HG03135 (cell line): Measurements from ENCODE around the gene PCDHA5.
"Not testable (repeated sequence)": the region's sequence is repeated elsewhere in the genome, so short reads cannot be mapped to it uniquely, and the experiment has no call there.

Source experiments
- ATAC-seq: cut with Tn5 transposase; IDR thresholded peaks from one replicate; pipeline ENCODE4 v1.9.1; 2021; ENCODE audit warnings: mild to moderate bottlenecking, moderate library complexity; ENCODE audit not compliant: unreplicated experiment

Gene PCDHA5

DNA sequence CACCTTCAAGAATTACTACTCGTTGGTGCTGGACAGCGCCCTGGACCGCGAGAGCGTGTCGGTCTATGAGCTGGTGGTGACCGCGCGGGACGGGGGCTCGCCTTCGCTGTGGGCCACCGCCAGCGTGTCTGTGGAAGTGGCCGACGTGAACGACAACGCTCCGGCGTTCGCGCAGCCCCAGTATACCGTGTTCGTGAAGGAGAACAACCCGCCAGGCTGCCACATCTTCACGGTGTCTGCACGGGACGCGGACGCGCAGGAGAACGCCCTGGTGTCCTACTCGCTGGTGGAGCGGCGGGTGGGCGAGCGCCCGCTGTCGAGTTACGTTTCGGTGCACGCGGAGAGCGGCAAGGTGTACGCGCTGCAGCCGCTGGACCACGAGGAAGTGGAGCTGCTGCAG lies 1.6 kb downstream of the PCDHA5 start:
- not testable (repeated sequence) for ATAC-seq

DNA sequence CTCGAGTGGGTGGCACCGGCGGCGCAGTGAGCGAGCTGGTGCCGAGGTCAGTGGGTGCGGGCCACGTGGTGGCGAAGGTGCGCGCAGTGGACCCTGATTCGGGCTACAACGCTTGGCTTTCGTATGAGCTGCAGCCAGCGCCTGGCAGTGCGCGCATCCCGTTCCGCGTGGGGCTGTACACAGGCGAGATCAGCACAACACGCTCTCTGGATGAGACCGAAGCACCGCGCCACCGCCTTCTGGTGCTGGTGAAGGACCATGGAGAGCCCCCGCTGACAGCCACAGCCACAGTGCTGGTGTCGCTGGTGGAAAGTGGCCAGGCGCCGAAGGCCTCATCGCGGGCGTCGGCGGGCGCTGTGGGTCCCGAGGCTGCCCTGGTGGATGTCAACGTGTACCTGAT lies 2.1 kb downstream of the PCDHA5 start:
- no peak for ATAC-seq

DNA sequence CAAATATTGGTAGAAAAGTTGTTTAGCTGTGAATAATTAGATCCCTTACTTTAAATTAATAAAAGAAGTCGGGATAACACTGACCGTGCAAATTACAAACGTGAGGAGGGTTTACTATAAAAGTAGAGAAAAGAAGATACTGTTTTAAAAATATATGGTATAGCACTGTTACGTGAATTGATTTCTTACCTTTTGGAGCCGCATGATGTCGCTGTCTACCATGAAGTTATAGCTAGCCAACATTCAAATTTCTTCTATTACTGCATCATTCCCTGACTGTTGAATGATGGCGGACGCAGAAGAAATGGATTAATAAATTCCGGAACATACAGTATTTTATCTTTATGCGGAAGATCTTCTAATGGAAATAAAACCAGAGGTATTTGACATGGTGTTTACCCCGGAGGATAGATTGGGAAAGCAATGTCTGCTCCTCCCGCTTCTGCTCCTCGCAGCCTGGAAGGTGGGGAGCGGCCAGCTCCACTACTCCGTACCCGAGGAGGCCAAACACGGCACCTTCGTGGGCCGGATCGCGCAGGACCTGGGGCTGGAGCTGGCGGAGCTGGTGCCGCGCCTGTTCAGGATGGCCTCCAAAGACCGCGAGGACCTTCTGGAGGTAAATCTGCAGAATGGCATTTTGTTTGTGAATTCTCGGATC lies 6.4 kb downstream of the PCDHA5 start, which contains the start of gene PCDHA6:
TSS of gene PCDHA6 (plus strand) at position 257 of the 658 bp plus-strand sequence. CDS start at position 389, 132 bp downstream.
- no peak for ATAC-seq

DNA sequence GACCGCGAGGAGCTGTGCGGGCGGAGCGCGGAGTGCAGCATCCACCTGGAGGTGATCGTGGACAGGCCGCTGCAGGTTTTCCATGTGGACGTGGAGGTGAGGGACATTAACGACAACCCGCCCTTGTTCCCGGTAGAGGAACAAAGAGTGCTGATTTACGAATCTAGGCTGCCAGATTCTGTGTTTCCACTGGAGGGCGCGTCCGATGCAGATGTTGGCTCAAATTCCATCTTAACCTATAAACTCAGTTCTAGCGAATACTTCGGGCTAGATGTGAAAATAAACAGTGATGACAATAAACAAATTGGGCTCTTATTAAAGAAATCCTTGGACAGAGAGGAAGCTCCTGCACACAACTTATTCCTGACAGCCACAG lies 6.9 kb downstream of the PCDHA5 start:
- ATAC-seq = no peak

DNA sequence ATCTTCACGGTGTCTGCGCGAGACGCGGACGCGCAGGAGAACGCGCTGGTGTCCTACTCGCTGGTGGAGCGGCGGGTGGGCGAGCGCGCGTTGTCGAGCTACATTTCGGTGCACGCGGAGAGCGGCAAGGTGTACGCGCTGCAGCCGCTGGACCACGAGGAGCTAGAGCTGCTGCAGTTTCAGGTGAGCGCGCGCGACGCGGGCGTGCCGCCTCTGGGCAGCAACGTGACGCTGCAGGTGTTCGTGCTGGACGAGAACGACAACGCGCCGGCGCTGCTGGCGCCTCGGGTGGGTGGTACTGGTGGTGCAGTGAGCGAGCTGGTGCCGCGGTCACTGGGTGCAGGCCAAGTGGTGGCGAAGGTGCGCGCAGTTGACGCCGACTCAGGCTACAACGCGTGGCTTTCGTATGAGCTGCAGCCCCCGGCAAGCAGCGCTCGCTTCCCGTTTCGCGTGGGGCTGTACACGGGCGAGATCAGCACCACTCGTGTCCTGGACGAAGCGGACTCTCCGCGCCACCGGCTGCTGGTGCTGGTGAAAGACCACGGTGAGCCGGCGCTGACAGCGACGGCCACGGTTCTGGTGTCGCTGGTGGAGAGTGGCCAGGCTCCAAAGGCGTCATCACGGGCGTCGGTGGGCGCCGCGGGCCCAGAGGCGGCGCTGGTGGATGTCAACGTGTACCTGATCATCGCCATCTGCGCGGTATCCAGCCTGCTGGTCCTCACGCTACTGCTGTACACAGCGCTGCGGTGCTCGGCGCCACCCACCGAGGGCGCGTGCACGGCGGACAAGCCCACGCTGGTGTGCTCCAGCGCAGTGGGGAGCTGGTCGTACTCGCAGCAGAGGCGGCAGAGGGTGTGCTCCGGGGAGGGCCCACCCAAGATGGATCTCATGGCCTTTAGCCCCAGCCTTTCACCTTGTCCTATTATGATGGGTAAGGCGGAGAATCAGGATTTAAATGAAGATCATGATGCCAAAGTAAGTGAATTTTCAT lies 8.4 kb downstream of the PCDHA5 start:
- ATAC-seq = not testable (repeated sequence)

DNA sequence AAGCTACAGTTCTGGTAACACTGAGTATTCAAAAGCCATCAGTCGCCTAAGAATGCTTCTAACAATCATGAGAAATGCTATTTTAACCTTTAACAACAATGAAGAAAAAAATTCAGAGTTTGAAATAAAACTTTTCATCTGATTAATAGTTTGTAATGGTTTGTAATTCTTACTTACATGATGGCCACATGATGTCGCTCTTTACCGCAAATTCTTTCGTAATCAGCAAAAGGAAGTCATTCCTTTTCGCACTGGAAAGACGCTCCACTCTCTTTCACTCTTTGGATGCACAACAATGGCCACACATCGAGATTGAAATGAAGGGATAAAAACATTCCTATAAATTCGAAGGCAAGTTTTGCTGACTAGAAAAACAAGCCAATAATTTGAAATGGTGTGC lies 12.6 kb downstream of the PCDHA5 start, which contains the start of gene PCDHA7:
TSS of gene PCDHA7 (plus strand) at position 277 of the 400 bp plus-strand sequence. CDS start at position 392, 115 bp downstream.
- no peak for ATAC-seq

DNA sequence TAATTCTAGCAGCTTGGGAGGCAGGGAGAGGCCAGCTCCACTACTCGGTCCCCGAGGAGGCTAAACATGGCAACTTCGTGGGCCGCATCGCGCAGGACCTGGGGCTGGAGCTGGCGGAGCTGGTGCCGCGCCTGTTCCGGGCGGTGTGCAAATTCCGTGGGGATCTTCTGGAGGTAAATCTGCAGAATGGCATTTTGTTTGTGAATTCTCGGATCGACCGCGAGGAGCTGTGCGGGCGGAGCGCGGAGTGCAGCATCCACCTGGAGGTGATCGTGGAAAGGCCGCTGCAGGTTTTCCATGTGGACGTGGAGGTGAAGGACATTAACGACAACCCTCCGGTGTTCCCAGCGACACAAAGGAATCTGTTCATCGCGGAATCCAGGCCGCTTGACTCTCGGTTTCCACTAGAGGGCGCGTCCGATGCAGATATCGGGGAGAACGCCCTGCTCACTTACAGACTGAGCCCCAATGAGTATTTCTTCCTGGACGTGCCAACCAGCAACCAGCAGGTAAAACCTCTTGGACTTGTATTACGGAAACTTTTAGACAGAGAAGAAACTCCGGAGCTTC lies 13.1 kb downstream of the PCDHA5 start:
- not testable (repeated sequence) for ATAC-seq

DNA sequence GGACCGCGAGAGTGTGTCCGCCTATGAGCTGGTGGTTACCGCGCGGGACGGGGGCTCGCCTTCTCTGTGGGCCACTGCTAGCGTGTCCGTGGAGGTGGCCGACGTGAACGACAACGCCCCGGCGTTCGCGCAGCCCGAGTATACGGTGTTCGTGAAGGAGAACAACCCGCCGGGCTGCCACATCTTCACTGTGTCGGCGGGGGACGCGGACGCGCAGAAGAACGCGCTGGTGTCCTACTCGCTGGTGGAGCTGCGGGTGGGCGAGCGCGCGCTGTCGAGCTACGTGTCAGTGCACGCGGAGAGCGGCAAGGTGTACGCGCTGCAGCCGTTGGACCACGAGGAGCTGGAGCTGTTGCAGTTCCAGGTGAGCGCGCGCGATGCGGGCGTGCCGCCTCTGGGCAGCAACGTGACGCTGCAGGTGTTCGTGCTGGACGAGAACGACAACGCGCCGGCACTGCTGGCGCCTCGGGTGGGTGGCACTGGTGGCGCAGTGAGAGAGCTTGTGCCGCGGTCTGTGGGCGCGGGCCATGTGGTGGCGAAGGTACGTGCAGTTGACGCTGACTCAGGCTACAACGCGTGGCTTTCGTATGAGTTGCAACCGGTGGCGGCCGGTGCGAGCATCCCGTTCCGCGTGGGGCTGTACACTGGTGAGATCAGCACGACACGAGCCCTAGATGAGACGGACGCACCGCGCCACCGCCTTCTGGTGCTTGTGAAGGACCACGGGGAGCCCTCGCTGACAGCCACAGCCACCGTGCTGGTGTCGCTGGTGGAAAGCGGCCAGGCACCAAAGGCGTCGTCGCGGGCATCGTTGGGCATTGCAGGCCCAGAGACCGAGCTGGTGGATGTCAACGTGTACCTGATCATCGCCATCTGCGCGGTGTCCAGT lies 14.5 kb downstream of the PCDHA5 start:
- ATAC-seq = no peak

DNA sequence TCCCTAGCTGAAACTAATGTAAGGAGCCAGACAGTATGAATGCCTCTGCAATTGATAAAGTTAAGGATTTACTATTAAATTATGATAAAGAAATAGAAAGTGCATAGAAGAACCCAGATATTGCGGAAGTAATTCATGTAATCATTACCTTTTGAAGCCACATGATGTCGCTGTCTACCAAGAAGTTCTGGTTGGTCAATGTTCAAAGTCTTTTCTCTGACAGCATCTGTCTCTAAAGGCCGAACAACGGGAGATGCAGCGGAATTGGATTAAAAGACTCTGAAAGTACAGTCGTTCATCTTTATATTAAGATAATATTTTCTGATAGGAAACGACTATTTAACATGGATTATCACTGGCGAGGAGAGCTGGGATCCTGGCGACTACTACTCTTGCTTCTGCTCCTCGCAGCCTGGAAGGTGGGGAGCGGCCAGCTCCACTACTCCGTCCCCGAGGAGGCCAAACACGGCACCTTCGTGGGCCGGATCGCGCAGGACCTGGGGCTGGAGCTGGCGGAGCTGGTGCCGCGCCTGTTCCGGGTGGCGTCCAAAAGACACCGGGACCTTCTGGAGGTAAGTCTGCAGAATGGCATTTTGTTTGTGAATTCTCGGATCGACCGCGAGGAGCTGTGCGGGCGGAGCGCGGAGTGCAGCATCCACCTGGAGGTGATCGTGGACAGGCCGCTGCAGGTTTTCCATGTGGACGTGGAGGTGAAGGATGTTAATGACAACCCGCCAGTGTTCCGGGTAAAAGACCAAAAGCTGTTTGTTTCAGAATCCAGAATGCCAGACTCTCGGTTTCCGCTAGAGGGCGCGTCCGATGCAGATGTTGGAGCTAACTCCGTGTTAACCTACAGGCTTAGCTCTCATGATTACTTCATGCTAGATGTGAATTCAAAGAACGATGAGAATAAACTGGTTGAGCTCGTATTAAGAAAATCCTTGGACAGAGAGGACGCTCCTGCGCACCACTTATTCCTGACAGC lies 19.9 kb downstream of the PCDHA5 start, which contains the start of gene PCDHA8:
TSS of gene PCDHA8 (plus strand) at position 210 of the 985 bp plus-strand sequence. CDS start at position 345, 135 bp downstream.
- ATAC-seq = no peak

DNA sequence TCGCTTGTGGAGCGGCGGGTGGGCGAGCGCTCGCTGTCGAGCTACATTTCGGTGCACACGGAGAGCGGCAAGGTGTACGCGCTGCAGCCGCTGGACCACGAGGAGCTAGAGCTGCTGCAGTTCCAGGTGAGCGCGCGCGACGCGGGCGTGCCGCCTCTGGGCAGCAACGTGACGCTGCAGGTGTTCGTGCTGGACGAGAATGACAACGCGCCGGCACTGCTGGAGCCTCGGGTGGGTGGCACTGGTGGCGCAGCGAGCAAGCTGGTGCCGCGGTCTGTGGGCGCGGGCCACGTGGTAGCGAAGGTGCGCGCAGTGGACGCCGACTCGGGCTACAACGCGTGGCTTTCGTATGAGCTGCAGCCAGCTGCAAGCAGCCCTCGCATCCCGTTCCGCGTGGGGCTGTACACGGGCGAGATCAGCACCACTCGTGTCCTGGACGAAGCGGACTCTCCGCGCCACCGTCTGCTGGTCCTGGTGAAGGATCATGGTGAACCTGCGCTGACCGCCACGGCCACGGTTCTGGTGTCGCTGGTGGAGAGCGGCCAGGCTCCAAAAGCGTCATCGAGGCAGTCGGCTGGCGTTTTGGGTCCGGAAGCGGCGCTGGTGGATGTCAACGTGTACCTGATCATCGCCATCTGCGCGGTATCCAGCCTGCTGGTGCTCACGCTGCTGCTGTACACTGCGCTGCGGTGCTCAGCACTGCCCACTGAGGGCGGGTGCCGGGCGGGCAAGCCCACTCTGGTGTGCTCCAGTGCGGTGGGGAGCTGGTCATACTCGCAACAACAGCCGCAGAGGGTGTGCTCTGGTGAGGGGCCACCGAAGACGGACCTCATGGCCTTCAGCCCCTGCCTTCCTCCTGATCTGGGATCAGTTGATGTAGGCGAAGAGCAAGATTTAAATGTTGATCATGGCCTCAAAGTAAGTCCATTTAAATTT lies 21.7 kb downstream of the PCDHA5 start:
- no peak for ATAC-seq

DNA sequence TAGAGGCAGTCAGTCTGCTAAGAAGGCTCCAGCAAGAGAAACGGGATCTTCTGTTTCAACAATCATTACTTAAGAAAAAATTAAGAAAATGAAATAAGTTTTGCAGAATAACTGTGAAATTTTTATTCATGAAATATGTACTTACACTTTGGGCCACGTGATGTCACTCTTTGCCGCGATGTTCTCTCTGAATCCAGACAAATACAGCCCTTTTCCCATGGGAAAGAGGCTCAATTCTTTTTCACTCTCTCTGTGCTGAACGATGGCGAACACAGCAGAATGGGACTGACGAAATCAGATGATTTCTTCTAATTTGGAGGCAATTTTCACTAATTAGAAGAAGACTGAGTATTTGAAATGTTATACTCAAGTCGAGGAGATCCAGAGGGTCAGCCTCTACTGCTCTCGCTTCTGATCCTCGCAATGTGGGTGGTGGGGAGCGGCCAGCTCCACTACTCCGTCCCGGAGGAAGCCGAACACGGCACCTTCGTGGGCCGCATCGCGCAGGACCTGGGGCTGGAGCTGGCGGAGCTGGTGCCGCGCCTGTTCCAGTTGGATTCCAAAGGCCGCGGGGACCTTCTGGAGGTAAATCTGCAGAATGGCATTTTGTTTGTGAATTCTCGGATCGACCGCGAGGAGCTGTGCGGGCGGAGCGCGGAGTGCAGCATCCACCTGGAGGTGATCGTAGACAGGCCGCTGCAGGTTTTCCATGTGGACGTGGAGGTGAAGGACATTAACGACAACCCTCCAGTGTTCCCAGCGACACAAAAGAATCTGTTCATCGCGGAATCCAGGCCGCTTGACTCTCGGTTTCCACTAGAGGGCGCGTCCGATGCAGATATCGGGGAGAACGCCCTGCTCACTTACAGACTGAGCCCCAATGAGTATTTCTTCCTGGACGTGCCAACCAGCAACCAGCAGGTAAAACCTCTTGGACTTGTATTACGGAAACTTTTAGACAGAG lies 27.0 kb downstream of the PCDHA5 start, which contains the start of gene PCDHA9:
TSS of gene PCDHA9 (plus strand) at position 244 of the 964 bp plus-strand sequence. CDS start at position 358, 114 bp downstream.
- not testable (repeated sequence) for ATAC-seq

DNA sequence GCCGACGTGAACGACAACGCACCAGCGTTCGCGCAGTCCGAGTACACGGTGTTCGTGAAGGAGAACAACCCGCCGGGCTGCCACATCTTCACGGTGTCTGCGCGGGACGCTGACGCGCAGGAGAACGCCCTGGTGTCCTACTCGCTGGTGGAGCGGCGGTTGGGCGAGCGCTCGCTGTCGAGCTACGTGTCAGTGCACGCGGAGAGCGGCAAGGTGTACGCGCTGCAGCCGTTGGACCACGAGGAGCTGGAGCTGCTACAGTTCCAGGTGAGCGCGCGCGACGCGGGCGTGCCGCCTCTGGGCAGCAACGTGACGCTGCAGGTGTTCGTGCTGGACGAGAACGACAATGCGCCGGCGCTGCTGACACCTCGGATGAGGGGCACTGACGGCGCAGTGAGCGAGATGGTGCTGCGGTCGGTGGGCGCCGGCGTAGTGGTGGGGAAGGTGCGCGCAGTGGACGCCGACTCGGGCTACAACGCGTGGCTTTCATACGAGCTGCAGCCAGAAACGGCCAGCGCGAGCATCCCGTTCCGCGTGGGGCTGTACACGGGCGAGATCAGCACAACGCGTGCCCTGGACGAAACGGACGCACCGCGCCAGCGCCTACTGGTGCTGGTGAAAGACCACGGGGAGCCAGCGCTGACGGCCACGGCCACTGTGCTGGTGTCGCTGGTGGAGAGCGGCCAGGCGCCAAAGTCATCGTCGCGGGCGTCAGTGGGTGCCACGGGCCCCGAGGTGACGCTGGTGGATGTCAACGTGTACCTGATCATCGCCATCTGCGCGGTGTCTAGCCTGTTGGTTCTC lies 28.6 kb downstream of the PCDHA5 start:
- ATAC-seq = not testable (repeated sequence)

DNA sequence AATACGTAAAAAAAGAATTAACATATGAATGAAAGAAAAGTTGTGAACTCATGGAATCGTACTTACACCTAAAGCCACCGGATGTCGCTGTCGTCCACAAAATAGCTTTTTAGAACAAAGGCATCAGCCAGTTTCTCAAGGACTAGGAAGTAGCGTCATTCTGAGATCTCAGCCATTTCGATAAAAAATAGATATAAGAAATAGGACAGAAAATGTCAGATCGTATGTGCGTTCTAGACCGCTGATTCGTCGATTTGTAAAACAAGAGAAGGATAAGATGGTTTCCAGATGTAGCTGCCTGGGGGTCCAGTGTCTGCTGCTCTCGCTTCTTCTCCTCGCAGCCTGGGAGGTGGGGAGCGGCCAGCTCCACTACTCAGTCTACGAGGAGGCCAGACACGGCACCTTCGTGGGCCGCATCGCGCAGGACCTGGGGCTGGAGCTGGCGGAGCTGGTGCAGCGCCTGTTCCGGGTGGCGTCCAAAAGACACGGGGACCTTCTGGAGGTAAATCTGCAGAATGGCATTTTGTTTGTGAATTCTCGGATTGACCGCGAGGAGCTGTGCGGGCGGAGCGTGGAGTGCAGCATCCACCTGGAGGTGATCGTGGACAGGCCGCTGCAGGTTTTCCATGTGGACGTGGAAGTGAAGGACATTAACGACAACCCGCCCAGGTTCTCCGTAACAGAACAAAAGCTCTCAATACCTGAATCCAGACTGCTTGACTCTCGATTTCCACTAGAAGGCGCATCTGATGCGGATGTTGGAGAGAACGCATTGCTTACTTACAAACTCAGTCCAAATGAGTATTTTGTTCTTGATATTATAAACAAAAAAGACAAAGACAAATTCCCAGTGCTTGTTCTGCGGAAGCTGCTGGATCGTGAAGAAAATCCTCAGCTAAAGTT lies 34.6 kb downstream of the PCDHA5 start, which contains the start of gene PCDHA10:
TSS of gene PCDHA10 (plus strand) at position 126 of the 903 bp plus-strand sequence. CDS start at position 278, 152 bp downstream.
- ATAC-seq = no peak

DNA sequence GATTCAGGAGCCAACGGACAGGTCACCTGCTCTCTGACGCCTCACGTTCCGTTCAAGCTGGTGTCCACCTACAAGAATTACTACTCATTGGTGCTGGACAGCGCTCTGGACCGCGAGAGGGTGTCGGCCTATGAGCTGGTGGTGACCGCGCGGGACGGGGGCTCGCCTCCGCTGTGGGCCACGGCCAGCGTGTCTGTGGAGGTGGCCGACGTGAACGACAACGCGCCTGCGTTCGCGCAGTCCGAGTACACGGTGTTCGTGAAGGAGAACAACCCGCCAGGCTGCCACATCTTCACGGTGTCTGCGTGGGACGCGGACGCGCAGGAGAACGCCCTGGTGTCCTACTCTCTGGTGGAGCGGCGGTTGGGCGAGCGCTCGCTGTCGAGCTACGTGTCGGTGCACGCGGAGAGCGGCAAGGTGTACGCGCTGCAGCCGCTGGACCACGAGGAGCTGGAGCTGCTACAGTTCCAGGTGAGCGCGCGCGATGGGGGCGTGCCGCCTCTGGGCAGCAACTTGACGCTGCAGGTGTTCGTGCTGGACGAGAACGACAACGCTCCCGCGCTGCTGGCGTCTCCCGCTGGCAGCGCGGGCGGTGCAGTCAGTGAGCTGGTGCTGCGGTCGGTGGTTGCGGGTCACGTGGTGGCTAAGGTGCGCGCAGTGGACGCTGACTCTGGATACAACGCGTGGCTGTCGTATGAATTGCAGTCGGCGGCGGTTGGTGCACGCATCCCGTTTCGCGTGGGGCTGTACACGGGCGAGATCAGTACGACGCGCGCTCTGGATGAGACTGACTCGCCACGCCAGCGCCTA lies 36.0 kb downstream of the PCDHA5 start:
- no peak for ATAC-seq
